Esophagus squamous epithelium (tissue), 5 donors: ENCODE data around the gene HLA-DQB1. TPM values are rescaled to one million over a fixed set of nuclear protein-coding genes. Genes with fewer than 3 reads are reported as not detected.
"Not testable (repeated sequence)": the region's sequence is repeated elsewhere in the genome, so short reads cannot be mapped to it uniquely, and the experiment has no call there.

Experiments used
- DNase-seq: peaks from one replicate; lab custom pipeline; 2025; lab: John Stamatoyannopoulos, UW
- H3K27ac ChIP-seq, 4 donors: fragments of 200-600 bp; sonication (generic); one replicate each; pipeline ENCODE4 v1.5.1; 2016 to 2019; ENCODE audit warnings: mild to moderate bottlenecking in 1 of 4
- H3K27me3 ChIP-seq, 4 donors: fragments of 200-600 bp; sonication (generic); 1 replicate in 3 of 4; 2 replicates in 1 of 4; pipeline versions ENCODE4 v1.5.1 to v1.6.0; 2017 to 2021; ENCODE audit warnings: antibody characterized with exemption in 1 of 4
- H3K36me3 ChIP-seq, 3 donors: fragments of 200-600 bp; sonication (generic); one replicate each; pipeline ENCODE4 v1.5.1; 2016 to 2019
- H3K4me1 ChIP-seq, 3 donors: fragments of 200-600 bp; sonication (generic); one replicate each; pipeline ENCODE4 v1.5.1; 2017 to 2019
- H3K4me3 ChIP-seq, 4 donors: fragments of 200-600 bp; sonication (generic); 1 replicate in 3 of 4; 2 replicates in 1 of 4; pipeline ENCODE4 v1.5.1; 2016 to 2019; ENCODE audit warnings: mild to moderate bottlenecking in 2 of 4, moderate library complexity in 1 of 4
- H3K9me3 ChIP-seq, 3 donors: fragments of 200-600 bp; sonication (generic); one replicate each; pipeline ENCODE4 v1.5.1; 2016 to 2019
- POLR2A ChIP-seq, 4 donors: fragments of 450-650 bp; IDR thresholded peaks; one replicate each; pipeline ENCODE4 v1.6.1; 2017; ENCODE audit warnings: antibody characterized with exemption in 4 of 4, mild to moderate bottlenecking in 4 of 4, moderate library complexity in 3 of 4
- WGBS, 2 donors: methylation state at CpG; one replicate each; pipeline ENCODE4 v1.1.5; 2018; 5-methylcytosine and 5-hydroxymethylcytosine counted together
- intact Hi-C: fragments of 100-400 bp; cut with DNase I; formaldehyde crosslinking; loops from one replicate; pipeline ENCODE4 v1.15.0; 2022
- total RNA-seq, 4 donors: library from RNA; depleted of rRNA; stranded (reverse); fragments of >200 nt; gene quantifications; one replicate each; pipeline ENCODE4 v1.1.0, GENCODE V29; 2016
- TF ChIP-seq, protein P1 (sequence below), 6 experiments: fragments of 450-650 bp in 4 of 6; fragments of 200-600 bp in 2 of 6; sonication (generic) in 2 of 6; IDR thresholded peaks; one replicate each; pipeline ENCODE4 v1.5.1; 2016 to 2019; ENCODE audit warnings: antibody characterized with exemption in 6 of 6, mild to moderate bottlenecking in 4 of 6, moderate library complexity in 4 of 6
- donor health status: DM: yes; HTN: yes; CAD: no.

The HLA-DQB1 gene
- 1 to 10 TPM in 2 of 4 donors, under 1 TPM in 2; 0.13 to 9.3 (median 1.5) TPM for total RNA-seq

- Histone ChIP-seq H3K4me3 (no peak within 1 kb of the TSS), H3K36me3 (no peaks in the 10 kb centered on the region), H3K27ac (peak within 1 kb of the TSS in 1 of 4 donors; percentile 6), H3K27me3 (no peaks in the 10 kb centered on the region), H3K4me1 (no peaks in the 10 kb centered on the region), H3K9me3 (no peaks in the 10 kb centered on the region)
- DNase-seq = no peak
- WGBS, 2 donors = 1 to 10% methylated on average over 7 to 13 of the region's 16 CpGs
- TF ChIP-seq POLR2A (IDR thresholded peaks at IDR 0.05) = no peak
- TF ChIP-seq, protein P1, sequence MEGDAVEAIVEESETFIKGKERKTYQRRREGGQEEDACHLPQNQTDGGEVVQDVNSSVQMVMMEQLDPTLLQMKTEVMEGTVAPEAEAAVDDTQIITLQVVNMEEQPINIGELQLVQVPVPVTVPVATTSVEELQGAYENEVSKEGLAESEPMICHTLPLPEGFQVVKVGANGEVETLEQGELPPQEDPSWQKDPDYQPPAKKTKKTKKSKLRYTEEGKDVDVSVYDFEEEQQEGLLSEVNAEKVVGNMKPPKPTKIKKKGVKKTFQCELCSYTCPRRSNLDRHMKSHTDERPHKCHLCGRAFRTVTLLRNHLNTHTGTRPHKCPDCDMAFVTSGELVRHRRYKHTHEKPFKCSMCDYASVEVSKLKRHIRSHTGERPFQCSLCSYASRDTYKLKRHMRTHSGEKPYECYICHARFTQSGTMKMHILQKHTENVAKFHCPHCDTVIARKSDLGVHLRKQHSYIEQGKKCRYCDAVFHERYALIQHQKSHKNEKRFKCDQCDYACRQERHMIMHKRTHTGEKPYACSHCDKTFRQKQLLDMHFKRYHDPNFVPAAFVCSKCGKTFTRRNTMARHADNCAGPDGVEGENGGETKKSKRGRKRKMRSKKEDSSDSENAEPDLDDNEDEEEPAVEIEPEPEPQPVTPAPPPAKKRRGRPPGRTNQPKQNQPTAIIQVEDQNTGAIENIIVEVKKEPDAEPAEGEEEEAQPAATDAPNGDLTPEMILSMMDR (IDR thresholded peaks at IDR 0.05) = no peak
- intact Hi-C loops = no loop called here
Measured at GRCh38 chr6:32666420-32667300, at the start of gene HLA-DQB1. Gene HLA-DQB1 (minus strand): TSS chr6:32666657. CDS start chr6:32666607, 50 bp downstream.

DNA sequence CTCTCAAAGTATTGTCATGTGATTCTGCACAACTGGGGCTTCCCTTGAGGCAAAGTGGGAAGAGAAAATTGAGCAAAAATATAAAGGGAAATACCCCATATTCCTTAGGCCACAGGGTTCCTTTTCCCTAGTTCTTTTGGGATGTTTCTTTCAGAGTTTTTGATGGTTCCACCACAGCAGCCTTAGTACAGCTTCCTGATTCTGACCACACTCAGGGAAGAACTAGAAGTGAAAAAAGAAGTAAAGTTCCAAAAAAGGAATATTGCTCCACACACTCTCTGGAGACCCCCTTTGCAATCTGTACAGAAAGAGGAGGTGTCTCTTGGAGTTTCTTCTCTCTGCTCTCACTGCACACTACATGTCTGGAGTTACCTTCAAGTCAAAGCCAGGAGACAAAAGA lies 46.8 kb upstream of the HLA-DQB1 start:
- no peak overlapping the region for H3K27ac ChIP-seq
- H3K4me1 ChIP-seq = no peaks in the 10 kb centered on the region
- H3K36me3 ChIP-seq = no peaks in the 10 kb centered on the region
- H3K9me3 ChIP-seq = no peaks in the 10 kb centered on the region
- H3K4me3 ChIP-seq = no peak overlapping the region
- DNase-seq = no peak
- peaks cover 0 to 20% (median 0%) of the 10 kb centered on the region in 4 donors for H3K27me3 ChIP-seq
- intact Hi-C loops = no loop called here
- TF ChIP-seq POLR2A (IDR thresholded peaks at IDR 0.05) = no peak
- TF ChIP-seq, protein P1 (IDR thresholded peaks at IDR 0.05) = no peak

GRCh38 chr6:32709625-32710024 lies 43.2 kb upstream of the HLA-DQB1 start:
- DNase-seq = no peak
- Histone ChIP-seq H3K9me3 (no peaks in the 10 kb centered on the region), H3K36me3 (no peaks in the 10 kb centered on the region), H3K27ac (no peak overlapping the region), H3K4me3 (no peak overlapping the region), H3K27me3 (peaks cover 0 to 10% (median 0%) of the 10 kb centered on the region in 4 donors), H3K4me1 (no peaks in the 10 kb centered on the region)
- no peak for TF ChIP-seq POLR2A (IDR thresholded peaks at IDR 0.05)
- intact Hi-C loops = loop anchor here (10.0 kb wide), 1 partner anchor 75 kb away; no protein-coding TSS in a partner anchor

DNA sequence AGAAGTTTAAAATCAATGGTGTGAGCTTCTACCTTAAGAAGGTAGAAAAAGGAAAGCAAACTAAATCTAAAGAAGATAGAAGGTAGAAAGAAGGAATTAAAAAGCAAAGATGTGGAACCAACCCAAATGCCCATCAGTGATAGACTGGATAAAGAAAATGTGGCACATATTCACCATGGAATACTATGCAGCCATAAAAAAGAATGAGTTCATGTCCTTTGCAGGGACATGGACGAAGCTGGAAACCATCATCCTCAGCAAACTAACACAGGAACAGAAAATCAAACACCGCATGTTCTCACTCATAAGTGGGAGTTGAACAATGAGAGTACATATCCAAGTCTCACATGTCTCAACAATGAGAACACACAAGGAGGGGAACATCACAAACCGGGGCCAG lies 38.7 kb upstream of the HLA-DQB1 start:
- not testable (repeated sequence) for H3K36me3 ChIP-seq, H3K27ac ChIP-seq
- 83 to 86% methylated on average over 3 of the region's 3 CpGs for WGBS, 2 donors

DNA sequence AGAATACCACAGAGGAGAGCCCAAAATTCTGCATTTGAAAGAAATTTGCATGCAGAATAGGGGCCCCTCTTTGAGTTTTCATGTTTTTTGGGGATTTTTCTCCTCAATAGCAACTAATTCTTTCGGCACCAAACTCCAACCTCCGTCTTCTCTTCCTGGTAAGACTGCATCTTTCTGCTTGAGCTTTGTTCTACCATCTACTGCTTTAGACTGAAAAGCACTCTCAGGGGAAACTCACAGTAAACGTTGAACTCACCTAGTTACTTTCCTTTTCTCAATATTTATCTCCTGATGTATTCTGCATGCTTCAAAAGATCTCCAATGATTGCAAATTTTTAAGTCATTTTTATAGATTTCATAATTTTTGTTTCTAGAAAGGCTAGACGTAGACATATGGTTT lies 36.9 kb upstream of the HLA-DQB1 start:
- Histone ChIP-seq H3K9me3 (no peaks in the 10 kb centered on the region), H3K4me1 (no peaks in the 10 kb centered on the region), H3K27ac (no peak overlapping the region), H3K36me3 (no peaks in the 10 kb centered on the region), H3K27me3 (peaks cover 0 to 41% (median 0%) of the 10 kb centered on the region in 4 donors), H3K4me3 (no peak overlapping the region)
- intact Hi-C loops = loop anchor here (5.0 to 10.0 kb wide), 2 partner anchors 81 to 291 kb away; no protein-coding TSS in a partner anchor
- 44 to 55% methylated on average over 4 of the region's 4 CpGs for WGBS, 2 donors
- TF ChIP-seq POLR2A (IDR thresholded peaks at IDR 0.05) = no peak
- TF ChIP-seq, protein P1 (IDR thresholded peaks at IDR 0.05) = no peak
- DNase-seq = no peak

More for the DNA sequence above, 38.7 kb upstream of the HLA-DQB1 start:
- not testable (repeated sequence) for DNase-seq, H3K4me3 ChIP-seq, H3K4me1 ChIP-seq, H3K9me3 ChIP-seq
- H3K27me3 ChIP-seq = peaks cover 0 to 36% (median 0%) of the 10 kb centered on the region in 4 donors
- intact Hi-C loops = loop anchor here (10.0 kb wide), 1 partner anchor 80 kb away; no protein-coding TSS in a partner anchor
